ENCODE measurements around the gene IBTK. TPM values are rescaled to one million over a fixed set of nuclear protein-coding genes. Genes with fewer than 3 reads are reported as not detected.

Gene IBTK
- total and polyA plus RNA-seq, 2 of the 8 experiments (the other 6 are each of a cell fraction or from before 2014, with no cell fraction given) = 4.6 to 24.2 TPM

DNA sequence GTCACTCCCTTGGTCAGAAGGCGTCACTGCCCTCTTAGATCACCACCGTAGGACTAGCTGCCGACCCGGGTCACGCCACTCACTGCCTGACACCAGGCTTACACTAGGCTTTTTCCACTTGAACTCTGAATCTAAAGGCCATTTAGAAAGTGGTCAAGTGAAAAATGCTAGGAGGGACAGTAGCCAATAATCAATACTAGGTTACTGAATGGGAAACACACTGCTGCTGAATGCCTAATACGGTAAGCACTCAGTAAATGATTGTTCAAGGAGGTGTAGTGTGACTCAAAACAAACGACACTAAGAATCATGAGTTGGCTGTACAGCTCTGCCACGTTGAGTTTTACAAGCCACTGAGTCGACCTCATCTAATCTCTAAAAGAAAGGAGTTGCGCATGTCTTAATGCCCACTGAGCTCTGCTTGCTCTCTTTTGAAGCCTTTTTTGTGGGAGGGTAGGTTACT lies 760 bp upstream of the IBTK start:
- Histone ChIP-seq H3K14ac (ENCODE audit: insufficient read length) (no peak overlapping the region), H4K5ac (ENCODE audit: insufficient read length, low read depth, low read length) (no peak overlapping the region), H3K23ac (ENCODE audit: insufficient read length) (no peak overlapping the region), H4K8ac (ENCODE audit: extremely low read depth, insufficient read depth, low read length) (peak overlapping the region; percentile 30; the same call in 1 of the 2 replicates), H4K91ac (replicated peaks; ENCODE audit: insufficient read length, low read length) (no peak overlapping the region), H3K4me1 (replicated peaks in 1 of 4; ENCODE audit: control insufficient read depth in 3 of 4, insufficient read depth in 4 of 4, low read length in 3 of 4) (peaks cover 0 to 5% (median 4%) of the 10 kb centered on the region in 4 experiments; a peak in 3 of 7 replicates), H3K4me3 (ENCODE audit: extremely low read depth in 1 of 4, insufficient read depth in 2 of 4, low read depth in 3 of 4, low read length in 4 of 4) (peak overlapping the region; percentile 84 to 95 (median 89); a peak in 7 of 8 replicates), H2BK15ac (ENCODE audit: low read length) (peak overlapping the region; percentile 95; the same call in 1 of the 2 replicates), H3K27ac (ENCODE audit: low read depth, low read length) (peak overlapping the region; percentile 54; the same call in 1 of the 2 replicates), H2BK120ac (replicated peaks; ENCODE audit: low read depth, low read length) (no peak overlapping the region), H3K23me2 (ENCODE audit: low read depth, low read length) (peaks cover 4% of the 10 kb centered on the region; the same call in 1 of the 2 replicates), H4K20me1 (replicated peaks in 1 of 2; ENCODE audit: control insufficient read depth in 1 of 2, insufficient read depth in 2 of 2, low read length in 2 of 2) (peaks cover 0 to 2% of the 10 kb centered on the region in 2 experiments), H3K4ac (replicated peaks; ENCODE audit: insufficient read length, low read depth, low read length) (no peak overlapping the region), H2AK5ac (ENCODE audit: low read depth, low read length) (no peak overlapping the region), H2BK12ac (ENCODE audit: low read depth, low read length) (peak overlapping the region; percentile 95; the same call in 1 of the 2 replicates), H2AFZ (ENCODE audit: low read length) (peak overlapping the region; percentile 100), H3K4me2 (ENCODE audit: insufficient read depth in 1 of 2, low read depth in 2 of 2, low read length in 2 of 2) (peak overlapping the region; percentile 67 to 98), H3K9ac (replicated peaks in 1 of 4; ENCODE audit: extremely low read depth in 1 of 4, low read depth in 3 of 4, low read length in 3 of 4) (peak overlapping the region in 2 of 4 experiments; percentile 54 to 59; a peak in 2 of 7 replicates), H3K79me2 (ENCODE audit: control insufficient read depth in 1 of 2, insufficient read depth in 2 of 2, low read length in 2 of 2) (peaks cover 5 to 38% of the 10 kb centered on the region in 2 experiments), H3K27me3 (replicated peaks in 1 of 4; ENCODE audit: control insufficient read depth in 3 of 4, extremely low read depth in 1 of 4, insufficient read depth in 3 of 4, low read length in 3 of 4) (no peaks in the 10 kb centered on the region), H2BK20ac (ENCODE audit: low read length) (no peak overlapping the region), H3K18ac (ENCODE audit: extremely low read depth, low read length) (peak overlapping the region; percentile 93), H2BK5ac (ENCODE audit: low read depth, low read length) (peak overlapping the region; percentile 92), H3K36me3 (ENCODE audit: control insufficient read depth in 2 of 4, insufficient read depth in 4 of 4, low read length in 3 of 4) (peaks cover 0 to 5% (median 0%) of the 10 kb centered on the region in 4 experiments; a peak in 1 of 8 replicates), H3K56ac (replicated peaks; ENCODE audit: insufficient read length, low read depth, low read length) (no peak overlapping the region), H3K79me1 (ENCODE audit: low read depth, low read length) (no peaks in the 10 kb centered on the region; the same call in 1 of the 2 replicates), H3K9me3 (ENCODE audit: insufficient read depth in 2 of 2, low read depth in 1 of 2, low read length in 1 of 2) (no peaks in the 10 kb centered on the region)
- POLR2A ChIA-PET (ENCODE audit: partially characterized antibody) = interaction anchor here (1.7 kb wide), 1 partner anchor 810 kb away, joined by 5 read pairs; no protein-coding TSS in a partner anchor
- CTCF ChIA-PET (ENCODE audit: partially characterized antibody) = interaction anchor here (0.9 to 2.0 kb wide), 8 partner anchors 22 to 819 kb away, joined by 3 to 10 read pairs (median 4); partner anchors contain the start of genes DOP1A, TPBG and UBE3D
- TF ChIP-seq BCL11A (IDR thresholded peaks at IDR 0.05; ENCODE audit: low read depth in 2 of 2, low read length in 2 of 2) = no peak
- TF ChIP-seq ZNF274 (IDR thresholded peaks at IDR 0.05; ENCODE audit: borderline replicate concordance, extremely low read depth, low read length) = no peak
- TF ChIP-seq SP1 (IDR thresholded peaks at IDR 0.05; ENCODE audit: low read depth, low read length) = no peak
- no peak for TF ChIP-seq POLR2AphosphoS5 (IDR thresholded peaks at IDR 0.05; ENCODE audit: low read depth, low read length)
- no peak for TF ChIP-seq NANOG (IDR thresholded peaks at IDR 0.05; ENCODE audit: insufficient read depth, low read depth, low read length, poor library complexity, severe bottlenecking)
- no peak for TF ChIP-seq EP300 (IDR thresholded peaks at IDR 0.05; ENCODE audit: borderline replicate concordance in 1 of 2, low read depth in 2 of 2, low read length in 2 of 2)
- TF ChIP-seq FOSL1 (IDR thresholded peaks at IDR 0.05; ENCODE audit: insufficient read depth, low read depth, low read length) = no peak
- no peak for TF ChIP-seq SUZ12 (IDR thresholded peaks at IDR 0.05; ENCODE audit: low read length)
- no peak for TF ChIP-seq HDAC2 (IDR thresholded peaks at IDR 0.05; ENCODE audit: borderline replicate concordance in 1 of 2, low read depth in 2 of 2, low read length in 2 of 2)
- TF ChIP-seq CBX5 (IDR thresholded peaks at IDR 0.05; ENCODE audit: low read depth, low read length) = no peak
- TF ChIP-seq TBP (IDR thresholded peaks at IDR 0.05; ENCODE audit: low read depth, low read length) = no peak; the same call in 1 of the 2 replicates
- DNase-seq (ENCODE audit: low read depth in 1 of 2, low spot score in 2 of 2) (no peak), FAIRE-seq (no peak)
- WGBS, 2 experiments (ENCODE audit: extremely low coverage in 1 of 2, insufficient coverage in 1 of 2, insufficient read length in 1 of 2, insufficient replicate concordance in 2 of 2, low coverage in 1 of 2, low lambda C conversion rate in 2 of 2, missing lambda C conversion rate in 1 of 2) = 47% methylated on average over 10 of the region's 10 CpGs; no CpG with 5 or more reads in 1 of the 2 experiments

All from H1 (cell line).